ENCODE results near the gene FTSJ1. TPM values are rescaled to one million over a fixed set of nuclear protein-coding genes. Genes with fewer than 3 reads are reported as not detected.

The FTSJ1 gene
- total RNA-seq, 1 donor from 2014 or later, result 33.9 TPM

DNA sequence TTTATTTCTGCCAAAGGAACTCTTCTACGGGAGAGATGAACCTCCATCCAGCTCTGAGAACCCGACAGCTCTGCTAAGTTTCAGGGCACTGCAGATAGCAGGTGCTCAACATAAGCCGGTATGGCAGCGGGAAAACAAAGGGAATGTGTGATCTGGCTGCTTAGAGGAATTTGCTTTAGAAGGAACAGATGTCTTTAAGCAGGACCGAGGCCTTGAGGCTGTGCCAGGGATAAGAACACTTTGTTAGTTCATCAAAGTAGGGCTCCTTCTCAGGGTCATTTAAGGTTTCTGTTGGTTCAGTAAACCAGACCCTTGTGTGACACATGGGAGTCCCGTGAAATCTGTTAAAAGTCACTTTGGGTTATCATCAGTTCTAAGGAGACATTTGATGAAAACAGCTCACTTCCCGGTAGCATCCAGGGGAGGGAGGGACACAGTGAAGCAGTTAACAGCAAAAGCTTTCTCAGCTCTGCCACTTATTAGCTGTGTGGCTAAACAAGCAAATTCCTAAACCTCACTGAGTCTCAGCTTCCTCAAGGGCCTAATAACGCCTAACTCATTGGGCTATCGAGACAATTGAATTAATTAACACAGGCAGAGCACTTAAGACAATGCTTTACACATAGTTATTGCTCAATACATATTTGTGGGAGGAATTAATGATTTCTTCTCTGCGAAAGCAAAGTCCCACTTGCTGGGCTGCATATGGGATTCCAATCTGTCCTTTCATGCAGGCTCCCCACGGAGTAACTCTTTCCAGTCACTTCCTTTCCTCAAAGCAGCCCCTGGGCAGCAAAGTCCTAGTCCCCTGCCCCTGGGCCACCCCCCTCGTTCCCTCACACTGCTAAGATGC is 2.9 kb upstream of the FTSJ1 start:
- Histone ChIP-seq H3K4me1 (no peaks in the 10 kb centered on the region), H3K27ac (no peak overlapping the region), H3K27me3 (no peaks in the 10 kb centered on the region), H3K4me3 (no peak overlapping the region), H3K9me3 (no peaks in the 10 kb centered on the region), H3K36me3 (no peaks in the 10 kb centered on the region)
- DNase-seq (no peak), ATAC-seq (no peak)
- intact Hi-C loops (cut with DNase I), result no loop called here
- no peak for TF ChIP-seq CTCF (IDR thresholded peaks at IDR 0.05)

GRCh38 chrX:48473704-48473990 is 2.4 kb upstream of the FTSJ1 start:
- no peak for TF ChIP-seq CTCF (IDR thresholded peaks at IDR 0.05)
- Histone ChIP-seq H3K27me3 (no peaks in the 10 kb centered on the region), H3K4me3 (no peak overlapping the region), H3K9me3 (no peaks in the 10 kb centered on the region), H3K27ac (no peak overlapping the region), H3K36me3 (no peaks in the 10 kb centered on the region), H3K4me1 (no peaks in the 10 kb centered on the region)
- intact Hi-C loops (cut with DNase I), result no loop called here
- DNase-seq (no peak), ATAC-seq (no peak)

DNA sequence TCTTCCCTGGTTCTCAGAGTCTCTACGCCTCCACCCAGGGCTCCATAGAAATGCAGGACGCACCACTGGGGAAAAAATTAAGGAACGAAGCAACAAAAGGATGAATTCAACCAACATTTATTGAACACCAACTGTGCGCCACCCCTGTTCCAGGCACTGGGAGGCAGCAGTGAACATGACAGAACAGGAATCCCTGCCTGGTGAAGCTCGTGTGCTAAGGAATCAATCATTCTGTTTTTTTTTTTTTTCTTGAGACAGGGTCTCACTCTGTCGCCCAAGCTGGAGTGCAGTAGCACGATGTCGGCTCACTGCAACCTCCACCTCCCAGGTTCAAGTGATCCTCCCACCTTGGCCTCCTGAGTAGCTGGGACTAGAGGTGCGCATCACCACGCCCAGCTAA is 1.9 kb upstream of the FTSJ1 start:
- Histone ChIP-seq H3K9me3 (no peaks in the 10 kb centered on the region), H3K4me3 (no peak overlapping the region), H3K27ac (no peak overlapping the region), H3K36me3 (no peaks in the 10 kb centered on the region), H3K4me1 (no peaks in the 10 kb centered on the region), H3K27me3 (no peaks in the 10 kb centered on the region)
- intact Hi-C loops (cut with DNase I), result no loop called here
- DNase-seq (no peak), ATAC-seq (no peak)
- TF ChIP-seq CTCF (IDR thresholded peaks at IDR 0.05), result no peak

GRCh38 chrX:48474581-48474980 is 1.4 kb upstream of the FTSJ1 start:
- intact Hi-C loops (cut with DNase I), result no loop called here
- DNase-seq, result no peak
- no peak for ATAC-seq
- no peaks in the 10 kb centered on the region for H3K4me1 ChIP-seq
- H3K4me3 ChIP-seq, result no peak overlapping the region
- no peak overlapping the region for H3K27ac ChIP-seq
- H3K36me3 ChIP-seq, result no peaks in the 10 kb centered on the region
- no peaks in the 10 kb centered on the region for H3K9me3 ChIP-seq
- TF ChIP-seq CTCF (IDR thresholded peaks at IDR 0.05), result no peak
- no peaks in the 10 kb centered on the region for H3K27me3 ChIP-seq

DNA sequence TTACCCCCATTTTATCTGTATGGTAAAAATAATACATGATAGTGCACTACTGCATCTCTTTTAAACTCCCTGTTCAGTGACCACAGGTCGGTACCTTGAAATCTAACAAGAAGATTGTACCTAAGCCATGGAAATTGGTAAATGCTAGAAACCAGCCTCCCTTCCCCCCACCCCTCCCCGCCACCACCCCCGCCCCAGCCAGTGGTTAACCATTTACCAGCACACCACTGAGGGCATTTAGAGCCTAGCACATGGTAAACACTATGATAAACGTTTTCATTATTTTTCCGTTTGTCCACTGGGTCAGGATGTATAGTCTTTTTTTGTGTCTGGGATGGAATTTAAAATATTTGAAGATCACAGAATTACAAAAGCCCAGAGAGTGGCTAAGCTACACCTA is 703 bp upstream of the FTSJ1 start:
- H3K27ac ChIP-seq, result peak overlapping the region; percentile 85
- no peak for DNase-seq
- H3K9me3 ChIP-seq, result no peaks in the 10 kb centered on the region
- H3K36me3 ChIP-seq, result no peaks in the 10 kb centered on the region
- no peaks in the 10 kb centered on the region for H3K4me1 ChIP-seq
- intact Hi-C loops (cut with DNase I), result no loop called here
- no peak for TF ChIP-seq CTCF (IDR thresholded peaks at IDR 0.05)
- no peaks in the 10 kb centered on the region for H3K27me3 ChIP-seq
- ATAC-seq, result no peak
- peak overlapping the region; percentile 73 for H3K4me3 ChIP-seq

GRCh38 chrX:48476919-48477318 is 920 bp downstream of the FTSJ1 start:
- H3K27me3 ChIP-seq, result no peaks in the 10 kb centered on the region
- H3K36me3 ChIP-seq, result peaks cover 6% of the 10 kb centered on the region
- intact Hi-C loops (cut with DNase I), result no loop called here

More at GRCh38 chrX:48476919-48477318, 920 bp downstream of the FTSJ1 start:
- Histone ChIP-seq H3K9me3 (no peaks in the 10 kb centered on the region), H3K27ac (peak overlapping the region; percentile 85), H3K4me1 (no peaks in the 10 kb centered on the region), H3K4me3 (peak overlapping the region; percentile 73)
- no peak for ATAC-seq
- TF ChIP-seq CTCF (IDR thresholded peaks at IDR 0.05), result no peak
- no peak for DNase-seq

Measured in upper lobe of right lung (tissue), 1 donor.